WTC11 (cell line): ENCODE results near the gene ACTA2. TPM values are rescaled to one million over a fixed set of nuclear protein-coding genes. Genes with fewer than 3 reads are reported as not detected.

Experiments used
- ATAC-seq: fragments of 200-7000 bp; cut with Tn5 transposase; 2 replicates; pipeline ENCODE4 v1.10.0; 2021; ENCODE audit warnings: mild to moderate bottlenecking, moderate library complexity
- CTCF ChIA-PET: fragments of 300-600 bp; sonication (Branson Sonifier 250); formaldehyde crosslinking; loops from one replicate; lab custom pipeline; 2021; ENCODE audit warnings: antibody characterized with exemption; lab: Charles Lee
- POLR2A ChIA-PET: fragments of 350-600 bp; sonication (Branson Sonifier 250); formaldehyde crosslinking; loops from one replicate; lab custom pipeline; 2021; ENCODE audit warnings: antibody characterized with exemption; lab: Charles Lee
- DNase-seq: peaks from one replicate; pipeline ENCODE4 v3.0.0; 2021; ENCODE audit warnings: low spot score
- H3K27ac Mint-ChIP-seq: 2 replicates; pipeline ENCODE4 v1.8.0; 2021; ENCODE audit warnings: mixed read lengths
- H3K27me3 Mint-ChIP-seq: 2 replicates; pipeline ENCODE4 v1.8.0; 2021; ENCODE audit warnings: low read depth, mild to moderate bottlenecking, moderate library complexity, mixed read lengths
- H3K36me3 Mint-ChIP-seq: 2 replicates; pipeline ENCODE4 v1.8.0; 2021; ENCODE audit warnings: mixed read lengths
- H3K4me1 Mint-ChIP-seq: 2 replicates; pipeline ENCODE4 v1.8.0; 2022; ENCODE audit warnings: mixed read lengths
- H3K4me3 Mint-ChIP-seq: 2 replicates; pipeline ENCODE4 v1.8.0; 2021; ENCODE audit warnings: mild to moderate bottlenecking, moderate library complexity, mixed read lengths
- H3K9me3 Mint-ChIP-seq: 2 replicates; pipeline ENCODE4 v1.8.0; 2021; ENCODE audit warnings: mixed read lengths
- CBFB ChIP-seq: sonication (generic); formaldehyde crosslinking; IDR thresholded peaks from 2 replicates; pipeline ENCODE4 v1.8.1; 2022; ENCODE audit warnings: mild to moderate bottlenecking, low read depth, missing genetic modification reagents
- ERG ChIP-seq: fragments of 250-450 bp; sonication (Bioruptor Pico); IDR thresholded peaks from 2 replicates; pipeline ENCODE4 v1.8.0; 2021; ENCODE audit warnings: mild to moderate bottlenecking
- FOXP1 ChIP-seq: sonication (generic); formaldehyde crosslinking; IDR thresholded peaks from 2 replicates; pipeline ENCODE4 v1.8.0; 2022; ENCODE audit warnings: missing genetic modification reagents, mild to moderate bottlenecking, moderate library complexity, borderline replicate concordance
- FOXP4 ChIP-seq: sonication (generic); formaldehyde crosslinking; IDR thresholded peaks from 2 replicates; pipeline ENCODE4 v1.8.0; 2022; ENCODE audit warnings: mild to moderate bottlenecking, missing genetic modification reagents
- GRHL2 ChIP-seq: fragments of 250-450 bp; sonication (Bioruptor Pico); IDR thresholded peaks from 2 replicates; pipeline ENCODE4 v1.8.0; 2022; ENCODE audit warnings: mild to moderate bottlenecking, moderate library complexity; ENCODE audit not compliant: insufficient replicate concordance, severe bottlenecking
- HMGA2 ChIP-seq: fragments of 250-450 bp; sonication (Bioruptor Pico); IDR thresholded peaks from 2 replicates; pipeline ENCODE4 v1.4.0; 2021; ENCODE audit warnings: mild to moderate bottlenecking, moderate library complexity
- IRF2 ChIP-seq: sonication (generic); formaldehyde crosslinking; IDR thresholded peaks from 2 replicates; pipeline ENCODE4 v1.8.0; 2022; ENCODE audit warnings: low read depth, missing genetic modification reagents, borderline replicate concordance
- JAZF1 ChIP-seq: fragments of 250-450 bp; sonication (Bioruptor Pico); IDR thresholded peaks from 2 replicates; pipeline ENCODE4 v1.9.0; 2021; ENCODE audit warnings: moderate library complexity, mild to moderate bottlenecking, inconsistent platforms
- KAT7 ChIP-seq: sonication (generic); formaldehyde crosslinking; IDR thresholded peaks from 2 replicates; pipeline ENCODE4 v1.8.1; 2023; ENCODE audit warnings: missing genetic modification reagents, mild to moderate bottlenecking, borderline replicate concordance
- MXD4 ChIP-seq: fragments of 250-450 bp; sonication (Bioruptor Pico); IDR thresholded peaks from 2 replicates; pipeline ENCODE4 v1.8.0; 2021; ENCODE audit warnings: mild to moderate bottlenecking, moderate library complexity, borderline replicate concordance
- NFYB ChIP-seq: sonication (generic); formaldehyde crosslinking; conservative IDR thresholded peaks from 2 replicates; pipeline ENCODE4 v1.8.0; 2022; ENCODE audit warnings: low read depth, missing genetic modification reagents
- RELA ChIP-seq: sonication (generic); formaldehyde crosslinking; IDR thresholded peaks from 2 replicates; pipeline ENCODE4 v1.8.1; 2022; ENCODE audit warnings: missing genetic modification reagents, mild to moderate bottlenecking, borderline replicate concordance
- RORB ChIP-seq: fragments of 250-450 bp; sonication (Bioruptor Pico); IDR thresholded peaks from 2 replicates; pipeline ENCODE4 v1.9.0; 2021; ENCODE audit warnings: mild to moderate bottlenecking
- TCF7 ChIP-seq: sonication (generic); formaldehyde crosslinking; IDR thresholded peaks from 2 replicates; pipeline ENCODE4 v1.8.0; 2022; ENCODE audit warnings: mild to moderate bottlenecking, low read depth, missing genetic modification reagents, moderate library complexity
- ZNF416 ChIP-seq: fragments of 250-450 bp; sonication (Bioruptor Pico); IDR thresholded peaks from 2 replicates; pipeline ENCODE4 v1.9.0; 2021; ENCODE audit warnings: mild to moderate bottlenecking, inconsistent platforms
- ZNF512 ChIP-seq: sonication (generic); formaldehyde crosslinking; IDR thresholded peaks from 2 replicates; pipeline ENCODE4 v1.8.1; 2022; ENCODE audit warnings: missing genetic modification reagents, borderline replicate concordance
- ZNF532 ChIP-seq: fragments of 250-450 bp; sonication (Bioruptor Pico); IDR thresholded peaks from 2 replicates; pipeline ENCODE4 v1.9.0; 2021; ENCODE audit warnings: mild to moderate bottlenecking, borderline replicate concordance
- ZNF671 ChIP-seq: fragments of 250-450 bp; sonication (Bioruptor Pico); IDR thresholded peaks from 2 replicates; pipeline ENCODE4 v1.8.0; 2021; ENCODE audit warnings: mild to moderate bottlenecking
- total RNA-seq: library from RNA; stranded (reverse); gene quantifications from 3 replicates; pipeline ENCODE4 v1.2.3, GENCODE V29; 2021

Gene ACTA2
- total RNA-seq, 1 experiment from 2014 or later: 4.4 TPM

GRCh38 chr10:88920198-88920597 lies 32.4 kb downstream of the ACTA2 start:
- H3K27ac Mint-ChIP-seq: no peak overlapping the region
- POLR2A ChIA-PET: no interaction called here

More at GRCh38 chr10:88920198-88920597, 32.4 kb downstream of the ACTA2 start:
- Mint-ChIP-seq H3K27me3 (no peaks in the 10 kb centered on the region), H3K9me3 (no peaks in the 10 kb centered on the region), H3K4me3 (no peak overlapping the region), H3K36me3 (no peaks in the 10 kb centered on the region), H3K4me1 (no peaks in the 10 kb centered on the region)
- CTCF ChIA-PET: interaction anchor here (0.6 to 2.6 kb wide), 2 partner anchors 14 to 68 kb away, joined by 3 to 13 read pairs; no protein-coding TSS in a partner anchor
- DNase-seq (no peak), ATAC-seq (no peak)
- TF ChIP-seq KAT7 (CRISPR knock-in tag) (no peak), JAZF1 (CRISPR knock-in tag) (no peak), MXD4 (no peak), RORB (CRISPR knock-in tag) (no peak), HMGA2 (CRISPR knock-in tag) (no peak), TCF7 (CRISPR knock-in tag) (no peak), ZNF532 (CRISPR knock-in tag) (no peak), GRHL2 (CRISPR knock-in tag) (no peak), FOXP4 (CRISPR knock-in tag) (no peak), RELA (CRISPR knock-in tag) (no peak), ZNF512 (no peak), ERG (no peak), ZNF671 (no peak), IRF2 (CRISPR knock-in tag) (no peak), CBFB (CRISPR knock-in tag) (no peak), NFYB (CRISPR knock-in tag) (no peak), FOXP1 (no peak), ZNF416 (CRISPR knock-in tag) (no peak)
